ENCODE measurements around the gene P2RY13.

Gene P2RY13

GRCh38 chr3:151329363-151329762 lies at the start of gene P2RY13:
Gene P2RY13, minus strand, starts transcription at chr3:151329549. Its CDS starts 21 bp downstream, at chr3:151329528.
- no peak for DNase-seq (ENCODE audit: low read depth, low spot score)

DNA sequence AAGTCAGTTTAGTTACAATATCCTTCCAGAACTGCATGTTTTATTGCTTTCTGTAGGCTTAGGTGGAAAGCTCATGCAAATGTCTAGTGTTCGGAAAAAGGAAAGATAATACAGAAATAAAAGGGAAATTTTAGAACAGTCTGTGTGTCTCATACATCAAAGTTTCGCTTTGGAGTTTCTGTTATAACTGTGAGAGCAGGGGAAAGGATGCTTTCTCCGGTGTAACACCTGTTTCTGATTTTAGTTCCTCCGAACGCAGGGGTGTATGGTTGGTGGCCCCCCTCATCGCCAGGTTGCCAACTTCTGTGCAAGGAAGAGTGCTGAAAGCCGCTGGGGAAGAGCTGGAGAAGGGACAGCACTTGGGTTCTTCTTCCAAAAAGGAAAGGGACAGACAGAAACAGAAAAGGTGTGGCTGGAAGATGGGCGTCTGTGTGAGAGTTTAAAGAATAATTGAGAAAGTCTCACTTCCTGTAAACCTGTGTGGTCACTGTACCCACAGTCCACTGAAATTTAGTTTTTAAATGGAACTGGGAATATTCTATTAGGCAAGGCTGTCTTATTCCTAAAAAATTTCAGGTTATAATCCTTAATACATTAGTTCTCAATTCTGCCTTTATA lies 48.5 kb upstream of the P2RY13 start:
- no peak for DNase-seq (ENCODE audit: low read depth, low spot score)

GRCh38 chr3:151372063-151372820 lies 42.9 kb upstream of the P2RY13 start:
- DNase-seq (ENCODE audit: low read depth, low spot score) = no peak

- DNase-seq (ENCODE audit: low read depth, low spot score) = no peak
Measured at GRCh38 chr3:151371526-151371925, 42.2 kb upstream of the P2RY13 start.

- DNase-seq (ENCODE audit: low read depth, low spot score) = no peak
Measured at GRCh38 chr3:151367448-151367847, 38.1 kb upstream of the P2RY13 start.

DNA sequence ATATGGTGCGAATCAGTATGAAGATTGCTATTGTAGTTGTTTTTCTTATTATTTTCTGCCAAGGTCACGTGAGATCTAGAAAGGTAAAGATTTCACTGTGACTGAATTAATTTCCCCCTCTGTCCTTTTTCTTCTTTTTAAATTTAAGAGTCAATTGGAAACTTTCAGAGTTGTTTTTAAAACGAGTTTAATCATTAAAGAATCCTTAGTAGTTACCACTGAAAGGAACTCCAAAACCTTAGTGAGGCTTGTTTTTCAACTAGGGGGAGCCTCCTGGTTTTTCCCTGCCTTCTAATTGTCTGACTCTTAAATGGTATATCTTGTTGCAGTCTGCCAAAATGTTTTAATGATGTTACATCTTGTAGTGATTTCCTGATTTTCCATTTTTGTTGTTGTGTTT lies 37.6 kb upstream of the P2RY13 start:
- DNase-seq (ENCODE audit: low read depth, low spot score) = no peak

- DNase-seq (ENCODE audit: low read depth, low spot score) = no peak
Measured at GRCh38 chr3:151362751-151363174, 33.4 kb upstream of the P2RY13 start.

DNA sequence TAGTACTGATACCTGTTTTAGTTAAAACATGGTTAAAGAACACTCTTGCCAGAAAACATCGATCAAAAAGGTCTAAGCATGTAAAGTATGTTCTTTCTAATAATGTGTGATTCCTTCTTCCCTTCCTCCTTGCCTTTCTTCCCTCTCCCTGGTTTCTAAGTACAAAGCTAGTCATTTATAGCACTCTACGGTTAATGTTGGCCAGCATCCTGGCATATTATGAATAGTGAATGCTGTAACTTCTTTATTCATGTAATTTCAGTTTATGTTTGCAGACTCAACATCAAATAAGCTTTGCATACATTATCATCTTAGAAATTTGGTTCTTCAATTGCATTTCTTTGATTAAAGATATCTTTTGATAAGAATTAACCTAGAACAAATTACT lies 28.1 kb upstream of the P2RY13 start:
- DNase-seq (ENCODE audit: low read depth, low spot score) = no peak

DNA sequence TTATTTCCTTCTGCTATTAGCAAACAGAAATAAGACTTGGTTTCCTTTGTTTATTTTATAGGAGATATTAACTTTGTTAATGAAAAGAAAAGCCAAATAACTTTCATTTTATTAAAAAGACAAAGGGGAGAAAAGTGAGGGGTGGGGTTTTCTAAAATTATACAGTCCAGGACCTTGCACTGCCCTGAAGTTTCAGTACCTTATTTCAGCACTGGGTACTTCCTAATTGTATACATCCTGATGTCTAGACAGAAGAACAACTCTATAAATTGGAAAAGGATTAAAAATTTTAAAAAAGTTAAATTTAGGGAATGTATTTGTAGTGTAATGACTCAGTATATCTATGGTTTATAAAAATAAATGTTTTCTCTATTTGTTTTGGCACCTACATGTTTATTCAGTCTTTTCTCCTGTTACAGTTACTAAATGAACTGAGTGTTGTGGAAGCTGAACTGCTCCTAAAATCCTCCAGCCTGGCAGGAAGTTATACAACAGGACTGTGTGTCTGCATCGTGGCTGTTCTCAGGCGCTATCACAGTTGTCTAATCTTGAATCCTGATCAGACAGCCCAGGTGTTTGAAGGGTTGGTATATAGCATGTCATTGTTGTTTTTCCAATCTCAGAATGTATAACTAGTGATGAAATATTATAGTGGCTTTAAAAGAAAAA lies 27.6 kb upstream of the P2RY13 start:
- peak; percentile 9 for DNase-seq (ENCODE audit: low read depth, low spot score)

DNA sequence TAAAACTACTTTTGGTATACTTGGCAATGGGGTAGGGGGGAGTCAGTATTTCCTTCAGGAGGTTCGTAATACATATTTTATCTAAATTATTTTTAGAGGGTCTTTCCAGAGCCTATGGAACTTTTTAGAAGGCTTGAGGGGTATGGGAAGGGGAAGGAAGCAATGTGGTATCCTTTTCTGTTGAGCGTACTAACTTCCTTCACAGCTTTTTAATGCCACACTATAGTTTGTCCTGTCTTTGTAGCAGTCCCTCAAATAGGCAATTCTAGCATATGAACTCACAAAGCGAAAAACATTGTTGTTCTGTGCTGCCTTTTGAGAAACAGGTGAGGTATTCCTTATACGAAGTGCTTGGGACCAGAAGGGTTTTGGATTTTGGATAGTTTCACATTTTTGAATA lies 22.3 kb upstream of the P2RY13 start:
- no peak for DNase-seq (ENCODE audit: low read depth, low spot score)

DNA sequence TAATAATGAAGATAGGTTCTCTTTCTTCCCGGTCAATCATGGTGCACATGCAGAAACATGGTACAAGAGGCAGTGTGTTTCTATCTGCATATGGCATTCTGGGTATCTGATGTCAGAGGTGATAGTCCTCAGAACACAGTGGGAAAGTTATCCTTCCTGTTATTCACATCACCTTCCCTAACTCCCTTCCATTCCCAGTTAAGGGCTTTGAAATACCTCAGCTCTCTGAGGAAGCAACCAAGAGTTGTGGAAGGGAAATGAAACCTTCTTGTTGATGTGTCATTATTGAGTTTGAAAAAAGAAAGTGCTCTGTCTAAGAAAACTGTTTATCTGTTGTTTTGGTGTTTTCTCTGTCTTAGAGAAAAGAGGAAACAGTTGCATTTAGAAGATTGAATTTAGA lies 21.9 kb upstream of the P2RY13 start:
- no peak for DNase-seq (ENCODE audit: low read depth, low spot score)

DNA sequence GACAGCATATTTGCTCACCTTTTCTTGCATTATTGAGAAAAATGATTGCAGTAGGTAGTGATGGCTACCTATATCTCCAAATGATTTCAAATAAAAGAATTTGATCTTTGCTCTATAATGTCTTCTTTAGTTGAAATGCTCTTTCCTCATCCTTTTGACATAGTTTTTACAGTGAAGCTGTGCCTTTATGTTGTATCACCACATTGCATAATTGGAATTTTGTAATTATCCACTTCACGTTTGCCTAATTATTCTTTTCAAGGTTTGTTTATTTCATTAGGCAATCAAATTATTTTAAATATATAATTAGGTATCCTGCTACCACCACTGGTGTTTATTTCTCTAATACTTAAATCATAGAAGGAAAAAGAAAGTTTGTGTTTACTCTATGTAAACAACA lies 21.3 kb upstream of the P2RY13 start:
- no peak for DNase-seq (ENCODE audit: low read depth, low spot score)

GRCh38 chr3:151347432-151347831 lies 18.1 kb upstream of the P2RY13 start:
- DNase-seq (ENCODE audit: low read depth, low spot score) = no peak

- DNase-seq (ENCODE audit: low read depth, low spot score) = no peak
Measured at GRCh38 chr3:151346292-151346691, 16.9 kb upstream of the P2RY13 start.

DNA sequence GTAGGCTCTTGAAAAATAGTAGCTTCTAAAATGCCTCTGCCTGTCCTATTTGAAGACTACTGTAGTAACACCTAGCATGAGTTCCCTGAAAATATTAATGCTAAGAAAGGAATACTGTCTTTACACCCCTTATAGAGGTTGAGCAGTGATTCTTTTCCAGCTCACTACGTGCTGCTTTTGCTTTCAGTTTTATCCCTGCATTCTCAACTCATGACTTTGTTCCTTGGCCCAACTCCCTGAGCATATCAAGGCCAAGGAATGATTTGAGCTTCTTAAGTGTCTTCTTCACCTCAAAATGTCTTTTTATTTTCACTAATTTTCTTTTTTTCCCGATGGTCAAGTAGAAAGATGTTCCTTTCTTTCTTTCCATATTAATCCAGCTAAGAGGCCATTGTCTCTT lies 16.5 kb upstream of the P2RY13 start:
- no peak for DNase-seq (ENCODE audit: low read depth, low spot score)

DNA sequence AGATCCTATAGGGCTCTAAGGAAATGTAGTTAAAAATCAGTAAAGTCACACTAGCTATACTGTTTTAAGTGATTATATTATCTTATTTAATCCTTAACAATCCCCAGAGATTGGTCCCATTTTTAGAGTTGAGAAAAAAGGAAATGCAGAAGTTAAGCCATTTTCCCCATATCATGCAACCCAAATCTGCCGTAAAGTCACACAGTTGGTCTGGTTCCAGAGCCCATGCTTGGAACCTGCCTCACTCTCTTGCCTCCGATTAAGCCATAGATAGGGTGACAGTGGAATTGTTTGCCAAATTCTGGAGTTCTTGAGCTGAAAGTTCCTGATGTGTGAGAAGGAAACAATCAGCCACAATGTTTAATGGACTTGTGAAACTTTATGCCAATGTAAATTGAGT lies 2.3 kb upstream of the P2RY13 start:
- no peak for DNase-seq (ENCODE audit: low read depth, low spot score)

DNA sequence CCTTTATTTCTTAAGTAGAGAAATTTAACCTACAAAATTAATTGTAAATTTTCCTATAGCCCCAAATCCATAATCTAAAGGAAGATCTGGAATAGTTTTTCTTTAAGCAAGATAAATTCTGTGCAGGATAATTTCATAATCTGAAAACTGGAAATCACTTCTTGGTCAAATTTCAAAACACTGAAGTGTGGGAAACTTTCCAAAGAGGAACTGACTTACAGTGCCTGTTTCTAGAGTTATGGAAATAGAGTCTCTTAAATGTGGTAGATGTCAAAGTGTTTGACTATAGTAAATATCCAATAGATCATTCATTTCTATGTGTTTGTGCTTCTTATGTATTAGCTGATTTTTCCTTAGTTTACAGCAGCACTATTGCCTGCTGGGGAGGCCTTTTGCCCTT lies 1.6 kb upstream of the P2RY13 start:
- no peak for DNase-seq (ENCODE audit: low read depth, low spot score)

DNA sequence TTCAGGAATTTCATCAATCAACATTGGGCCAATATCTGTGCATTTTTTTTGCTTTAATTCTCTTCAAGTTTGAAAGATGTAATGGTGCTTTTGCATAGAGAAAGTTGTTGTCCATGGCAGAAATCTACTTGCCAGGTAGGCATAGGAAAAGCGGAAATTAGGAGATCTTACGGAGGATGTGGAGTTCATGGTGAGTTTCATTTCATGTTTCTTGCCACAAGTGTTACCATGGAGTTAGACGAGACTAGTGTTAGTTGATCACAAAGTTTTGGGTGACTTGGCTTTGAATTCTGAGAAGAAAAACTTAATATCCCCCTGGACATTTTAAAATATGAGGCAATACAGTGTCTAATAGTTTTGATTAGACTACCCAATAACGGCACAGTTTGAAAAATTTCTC lies 1.0 kb upstream of the P2RY13 start:
- DNase-seq (ENCODE audit: low read depth, low spot score) = no peak

GRCh38 chr3:151328298-151328995 lies 902 bp downstream of the P2RY13 start:
- DNase-seq (ENCODE audit: low read depth, low spot score) = no peak

DNA sequence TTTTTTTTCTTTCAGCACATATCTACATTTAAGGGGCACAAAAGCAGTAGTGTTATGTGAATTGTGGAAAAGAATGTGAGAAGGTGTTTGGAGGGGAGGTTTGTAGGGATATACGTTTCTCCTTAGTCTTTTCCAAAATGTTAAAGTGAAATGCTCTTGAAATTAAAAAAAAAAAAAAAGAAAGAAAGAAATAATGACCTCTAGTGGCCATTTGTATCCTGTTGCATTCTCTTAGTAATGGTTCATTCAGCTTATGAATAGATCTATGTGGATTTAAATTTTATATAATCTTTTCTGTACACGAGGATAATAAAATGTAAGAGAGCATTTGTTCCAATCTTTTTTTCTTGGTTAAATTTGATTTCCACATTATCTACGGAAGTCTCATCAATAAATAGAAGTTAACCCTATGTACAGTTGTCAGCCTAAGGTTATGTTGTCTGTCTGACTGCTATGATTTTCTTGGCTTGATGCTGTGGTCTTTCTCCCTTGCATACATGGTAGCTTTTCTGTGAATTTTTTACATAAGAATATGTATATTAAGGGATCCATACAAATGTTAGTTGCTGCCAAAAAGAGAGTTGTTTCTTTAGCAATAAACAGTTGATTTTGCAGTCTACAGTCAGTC lies 1.7 kb downstream of the P2RY13 start:
- DNase-seq (ENCODE audit: low read depth, low spot score) = no peak

- DNase-seq (ENCODE audit: low read depth, low spot score) = no peak
Measured at GRCh38 chr3:151322511-151322910, 6.8 kb downstream of the P2RY13 start.

GRCh38 chr3:151321526-151321925 lies 7.8 kb downstream of the P2RY13 start:
- DNase-seq (ENCODE audit: low read depth, low spot score) = no peak
